Stimulated activated CD4-positive, alpha-beta T cell treated with anti-CD3 and anti-CD28 coated beads, Interleukin-2, amount 100 ng/mL, for 24 hours (primary cell): ENCODE data around the gene CYP4F12.
"Not testable (repeated sequence)": the region's sequence is repeated elsewhere in the genome, so short reads cannot be mapped to it uniquely, and the experiment has no call there.

Experiments used
- DNase-seq, 2 donors: peaks; one replicate each; pipeline ENCODE4 v3.0.0-alpha.2; 2020

The CYP4F12 gene

DNA sequence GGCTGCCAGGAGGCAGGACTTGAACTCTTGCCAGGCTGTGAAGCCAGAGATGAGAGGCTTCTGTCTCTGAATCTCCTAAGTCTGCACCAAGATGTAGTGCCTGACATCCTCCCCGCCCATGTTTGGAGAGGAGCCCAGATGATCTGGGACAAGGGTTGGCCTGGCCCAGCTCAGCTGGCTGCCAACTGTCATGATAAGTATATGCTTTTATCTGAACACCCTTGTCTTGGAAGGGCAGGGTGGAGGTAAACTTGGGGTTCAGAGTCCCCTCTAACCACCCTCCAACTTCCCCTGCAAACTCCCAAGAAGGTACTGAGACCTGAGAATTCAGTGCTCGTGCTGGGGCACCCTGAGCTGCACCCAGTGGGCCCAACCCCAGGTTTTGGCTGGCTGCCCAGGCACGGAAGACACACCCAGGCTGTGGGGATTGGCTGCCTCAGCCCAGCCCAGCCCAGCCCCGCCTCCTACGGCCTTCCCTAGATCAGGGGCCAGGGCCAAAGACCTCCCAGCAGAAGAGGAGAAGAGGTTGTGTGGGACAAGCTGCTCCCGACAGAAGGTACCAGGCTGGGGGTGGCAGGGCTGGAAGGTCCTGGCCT lies at the start of gene CYP4F12:
Gene CYP4F12, plus strand, starts transcription at position 508 of the 596 bp plus-strand sequence. CDS start 443 bp downstream, outside the sequence.
- peak; percentile 20 to 29 for DNase-seq

DNA sequence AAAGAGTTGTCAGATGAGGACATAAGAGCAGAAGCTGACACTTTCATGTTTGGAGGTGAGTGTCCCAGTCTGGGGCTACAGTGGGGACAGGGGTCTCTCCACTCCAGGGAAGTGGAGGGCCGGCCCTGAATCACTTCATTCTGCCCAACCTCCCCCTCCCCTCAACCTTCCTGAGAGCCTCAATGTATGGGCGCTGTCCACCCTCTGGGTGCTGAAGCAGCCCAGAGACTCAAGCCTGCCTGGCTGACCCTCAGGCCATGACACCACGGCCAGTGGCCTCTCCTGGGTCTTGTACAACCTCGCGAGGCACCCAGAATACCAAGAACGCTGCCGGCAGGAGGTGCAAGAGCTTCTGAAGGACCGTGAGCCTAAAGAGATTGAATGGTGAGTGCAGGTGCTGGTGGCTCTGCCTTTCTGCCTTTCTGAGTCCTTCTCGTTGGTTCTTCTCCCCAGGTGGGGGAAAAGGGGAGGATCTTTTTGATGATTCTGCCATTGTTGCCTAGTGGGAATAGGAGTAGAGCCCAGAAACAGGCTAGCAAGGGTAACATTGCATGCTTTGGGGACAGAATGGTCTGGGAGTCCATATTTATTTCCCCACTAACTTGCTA lies 49.1 kb upstream of the CYP4F12 start:
- peak in 1 of 2 donors; percentile 17 for DNase-seq

DNA sequence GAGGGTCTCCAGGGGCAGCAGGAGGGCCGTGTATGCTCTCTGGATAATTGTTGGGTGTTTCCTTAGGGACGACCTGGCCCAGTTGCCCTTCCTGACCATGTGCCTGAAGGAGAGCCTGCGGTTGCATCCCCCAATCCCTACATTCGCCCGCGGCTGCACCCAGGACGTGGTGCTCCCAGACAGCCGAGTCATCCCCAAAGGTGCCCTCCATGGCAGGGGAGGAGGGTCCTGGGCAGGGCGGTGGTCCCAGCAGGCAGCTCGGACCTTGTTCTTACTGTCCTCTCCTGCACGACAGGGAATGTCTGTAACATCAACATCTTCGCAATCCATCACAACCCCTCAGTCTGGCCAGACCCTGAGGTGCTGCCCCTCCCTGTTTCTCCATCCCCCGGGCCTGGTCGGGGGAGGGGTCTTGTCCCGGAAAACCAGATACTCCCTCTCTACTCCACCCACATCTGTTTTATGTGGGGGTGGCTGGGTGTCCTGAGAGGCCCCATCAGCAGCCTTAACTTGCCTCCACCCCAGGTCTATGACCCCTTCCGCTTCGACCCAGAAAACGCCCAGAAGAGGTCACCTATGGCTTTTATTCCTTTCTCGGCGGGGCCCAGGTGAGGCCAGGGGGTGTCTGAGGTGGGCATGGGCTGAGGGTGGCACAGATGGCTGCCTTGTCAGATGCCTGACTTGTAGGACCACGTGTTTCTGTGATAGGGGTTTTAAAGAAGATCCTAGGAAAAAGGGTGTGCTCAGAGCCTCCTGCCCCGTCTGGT lies 44.5 kb upstream of the CYP4F12 start:
- no peak for DNase-seq

GRCh38 chr19:15629003-15629880 lies 43.6 kb upstream of the CYP4F12 start:
- peak; percentile 93 to 95 for DNase-seq

GRCh38 chr19:15631817-15632216 lies 41.1 kb upstream of the CYP4F12 start:
- DNase-seq, result peak in 1 of 2 donors; percentile 9

- no peak for DNase-seq
Observed at GRCh38 chr19:15633082-15633835, 39.6 kb upstream of the CYP4F12 start.

DNA sequence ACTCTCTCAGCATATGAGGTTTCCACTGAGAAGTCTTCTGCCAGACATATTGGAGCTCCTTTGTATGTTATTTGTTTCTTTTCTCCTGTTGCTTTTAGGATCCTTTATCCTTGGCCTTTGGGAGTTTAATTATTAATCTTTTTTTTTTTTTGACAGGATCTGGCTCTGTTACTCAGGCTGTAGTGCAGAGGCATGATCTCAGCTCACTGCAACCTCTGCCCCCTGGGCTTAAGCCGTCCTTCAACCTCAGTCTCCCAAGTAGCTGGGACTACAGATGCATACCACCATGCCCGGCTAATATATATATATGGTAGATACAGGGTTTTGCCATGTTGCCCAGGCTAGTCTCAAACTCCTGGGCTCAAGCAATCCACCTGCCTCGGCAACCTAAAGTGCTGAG lies 38.8 kb upstream of the CYP4F12 start:
- no peak for DNase-seq

GRCh38 chr19:15635016-15635805 lies 37.7 kb upstream of the CYP4F12 start:
- no peak for DNase-seq

DNA sequence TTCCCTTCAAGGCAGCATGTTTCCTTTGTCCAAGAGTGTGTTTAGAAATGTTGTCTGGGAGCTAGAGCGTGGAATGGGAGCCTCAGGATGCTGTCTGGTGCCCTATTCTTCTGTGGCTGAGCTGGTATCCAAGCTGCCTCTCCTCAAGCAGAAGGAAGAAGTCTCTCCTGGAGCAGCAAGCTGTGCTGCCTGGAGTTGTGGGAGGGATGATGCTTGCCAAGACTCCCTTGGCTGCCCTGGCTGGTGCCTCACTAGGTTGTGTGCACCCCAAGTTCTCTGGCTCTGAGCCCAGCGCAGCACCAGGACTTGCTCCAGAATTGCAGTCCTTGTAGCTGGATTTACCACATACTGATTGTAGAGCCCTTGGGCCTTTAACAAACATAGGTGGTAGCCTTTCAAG lies 36.9 kb upstream of the CYP4F12 start:
- DNase-seq, result no peak

- DNase-seq, result peak in 1 of 2 donors; percentile 9
Observed at GRCh38 chr19:15639596-15639995, 33.3 kb upstream of the CYP4F12 start.

DNA sequence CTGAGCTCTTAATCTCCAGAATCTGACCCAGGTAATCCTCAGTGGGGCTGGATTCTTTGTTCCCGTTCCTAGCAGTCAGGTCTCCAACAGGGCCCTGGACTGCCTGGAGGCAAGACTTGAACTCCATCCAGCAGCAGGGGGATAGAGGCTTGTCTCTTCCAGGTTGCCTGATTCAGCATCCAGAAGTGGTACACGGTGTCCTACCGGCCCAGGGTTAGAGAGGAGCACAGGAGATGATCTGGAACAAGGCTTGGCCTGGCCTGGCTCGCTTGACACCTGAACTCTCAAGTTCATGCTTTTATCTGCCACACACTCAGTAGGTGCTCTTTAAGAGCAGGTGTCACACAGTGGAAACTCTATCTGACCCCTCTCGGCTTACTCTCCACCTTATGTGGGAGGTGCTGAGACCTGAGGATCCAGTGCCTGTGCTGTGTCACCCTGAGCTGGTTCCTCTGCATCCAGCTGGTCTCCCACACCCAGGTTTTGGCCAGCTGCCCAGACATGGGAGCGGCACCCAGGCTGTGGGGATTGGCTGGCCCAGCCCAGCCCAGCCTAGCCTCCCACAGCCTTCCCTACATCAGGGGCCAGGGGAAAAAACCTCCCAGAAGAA lies 32.5 kb upstream of the CYP4F12 start, which contains the start of gene CYP4F3:
Gene CYP4F3, plus strand, starts transcription at position 604 of the 610 bp plus-strand sequence. CDS start 519 bp downstream, outside the sequence.
- DNase-seq, result peak in 1 of 2 donors; percentile 11

DNA sequence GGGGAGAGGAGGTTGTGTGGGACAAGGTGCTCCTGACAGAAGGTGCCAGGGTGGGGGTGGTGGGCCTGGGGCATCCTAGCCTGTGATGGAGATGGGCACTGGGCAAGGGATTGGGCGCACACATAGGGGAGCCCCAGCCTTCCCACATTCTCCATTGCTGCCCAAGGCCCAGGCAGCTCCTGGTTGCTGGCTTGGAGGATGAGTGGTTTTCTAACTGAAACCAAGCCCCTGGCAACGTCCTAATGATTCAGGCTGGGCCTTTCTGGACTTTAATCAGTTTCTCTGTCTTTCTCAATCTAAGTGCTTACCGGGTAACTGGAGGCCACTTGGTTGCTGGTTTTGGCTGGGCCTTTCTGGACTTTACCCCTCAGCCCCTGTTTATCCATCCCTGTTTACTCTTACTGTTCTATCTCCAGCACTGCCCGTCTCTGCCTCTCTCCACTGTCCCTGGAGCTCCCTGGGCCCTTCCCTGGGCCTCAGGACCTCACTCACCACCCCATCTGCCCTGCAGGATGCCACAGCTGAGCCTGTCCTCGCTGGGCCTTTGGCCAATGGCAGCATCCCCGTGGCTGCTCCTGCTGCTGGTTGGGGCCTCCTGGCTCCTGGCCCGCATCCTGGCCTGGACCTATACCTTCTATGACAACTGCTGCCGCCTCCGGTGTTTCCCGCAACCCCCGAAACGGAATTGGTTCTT lies 31.8 kb upstream of the CYP4F12 start:
- DNase-seq, result peak in 1 of 2 donors; percentile 6

DNA sequence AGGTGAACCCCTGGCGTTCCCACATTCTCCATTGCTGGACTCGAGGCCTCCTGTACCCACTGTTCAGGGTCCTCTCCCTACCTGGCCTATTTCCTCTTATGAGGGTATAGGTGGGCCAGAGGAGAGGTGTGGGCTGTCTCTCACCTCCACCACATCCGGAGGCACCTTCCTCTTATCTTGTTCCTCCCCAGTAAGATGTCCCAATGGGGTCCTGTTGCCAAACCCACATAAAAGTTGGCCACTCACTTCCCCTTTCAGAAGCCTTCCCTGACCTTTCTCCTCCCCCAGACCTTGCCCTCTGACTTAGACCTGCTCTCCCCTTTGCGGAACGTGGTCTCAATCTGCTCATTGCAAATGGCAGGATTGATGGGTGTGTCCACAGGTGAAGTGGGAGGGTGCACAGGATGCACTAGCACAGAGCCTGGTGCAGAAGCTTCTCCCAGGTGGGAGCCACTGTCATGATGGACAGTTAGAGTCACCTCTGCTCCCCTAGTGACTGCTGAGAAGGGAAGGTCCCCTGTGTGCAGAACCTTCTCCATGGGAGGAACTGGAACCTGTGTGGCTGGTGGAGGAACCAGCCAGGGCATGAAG lies 30.9 kb upstream of the CYP4F12 start:
- DNase-seq, result peak in 1 of 2 donors; percentile 11

DNA sequence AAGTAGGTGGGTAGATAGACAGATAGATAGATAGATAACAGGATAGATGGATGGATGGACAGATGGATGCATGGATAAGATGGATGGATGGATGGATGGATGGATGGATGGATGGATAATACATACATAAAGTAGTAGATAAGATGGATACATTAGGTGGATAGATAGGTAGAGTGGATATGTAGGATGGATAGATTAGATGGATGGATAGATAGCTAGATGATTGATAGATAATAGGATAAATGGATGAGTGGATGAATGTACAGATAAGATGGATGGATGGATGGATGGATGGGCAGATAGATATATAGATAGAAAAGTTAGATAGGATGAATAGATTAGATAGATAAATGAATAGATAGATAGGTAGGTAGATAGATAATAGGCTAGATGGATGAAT lies 30.1 kb upstream of the CYP4F12 start:
- DNase-seq, result no peak

GRCh38 chr19:15643387-15643786 lies 29.5 kb upstream of the CYP4F12 start:
- peak in 1 of 2 donors; percentile 9 for DNase-seq

DNA sequence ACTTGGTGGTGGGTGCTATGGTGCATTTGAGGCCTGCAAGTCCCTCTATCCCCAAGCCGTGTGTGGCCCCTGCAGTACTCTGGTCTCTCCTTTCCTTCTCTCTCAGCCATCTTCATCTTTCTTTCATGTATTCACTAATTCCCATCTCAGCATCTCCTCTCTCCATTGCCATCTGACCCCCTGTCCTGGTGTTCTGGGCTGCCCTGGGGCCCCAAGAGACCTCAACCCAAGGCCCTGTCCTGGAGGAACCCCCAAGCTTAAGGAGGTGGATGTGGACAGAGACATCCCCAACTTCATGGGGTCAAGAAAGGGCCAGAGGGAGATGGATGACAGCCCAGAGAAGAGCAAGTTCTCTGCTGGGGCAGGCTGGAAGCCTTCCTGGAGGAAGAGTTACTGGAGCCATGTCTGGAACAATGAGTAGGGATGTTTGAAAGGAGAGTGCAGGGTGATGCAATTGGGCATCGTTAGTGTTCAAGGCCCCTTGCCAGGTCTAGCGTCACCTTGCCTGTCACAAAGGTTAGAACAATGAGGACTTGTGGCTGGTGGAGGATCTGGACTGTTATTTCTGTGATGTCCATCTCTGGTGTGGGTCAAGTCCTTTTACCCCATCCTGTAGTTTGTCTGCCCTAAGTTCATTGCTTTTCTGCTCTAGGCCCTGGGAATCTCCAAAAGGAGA lies 28.7 kb upstream of the CYP4F12 start:
- DNase-seq, result peak in 1 of 2 donors; percentile 11

DNA sequence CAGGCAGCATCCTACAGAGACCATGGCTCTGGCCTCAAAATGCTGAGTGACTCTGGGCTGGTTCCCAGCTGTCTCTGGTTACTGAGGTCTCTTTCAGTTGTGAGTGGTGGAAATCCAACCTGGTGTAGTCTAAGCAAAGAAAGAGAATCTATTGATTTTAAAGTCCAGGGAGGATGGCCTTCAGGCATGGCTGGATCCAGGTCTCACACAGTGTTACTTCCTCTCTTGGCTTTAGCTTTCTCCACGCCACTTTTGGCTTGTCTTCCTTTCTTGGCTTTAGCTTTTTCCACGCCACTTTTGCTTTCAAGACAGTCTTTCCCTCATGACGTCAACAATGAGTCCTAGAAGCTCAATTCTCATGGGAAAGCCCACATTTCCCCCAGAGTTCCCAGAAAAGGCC lies 28.1 kb upstream of the CYP4F12 start:
- no peak for DNase-seq

- DNase-seq, result no peak
Observed at GRCh38 chr19:15649526-15649925, 23.4 kb upstream of the CYP4F12 start.

DNA sequence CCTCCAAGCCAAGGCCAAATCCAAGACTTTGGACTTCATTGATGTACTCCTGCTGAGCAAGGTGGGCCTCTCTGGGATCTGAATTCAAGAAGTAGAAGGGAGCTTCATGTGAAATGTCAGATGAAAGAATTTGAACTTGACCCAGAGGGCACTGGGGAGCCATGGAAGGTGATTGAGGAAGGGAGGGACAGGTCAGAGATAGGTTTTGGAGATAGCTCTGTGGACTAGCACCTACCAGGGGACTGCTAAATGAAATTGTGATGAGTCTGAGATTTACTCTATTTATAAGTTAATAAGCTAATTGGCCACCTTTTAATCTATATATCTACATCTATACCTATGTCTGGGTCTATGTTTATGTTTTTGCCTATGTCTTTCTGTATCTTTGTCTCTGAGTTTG lies 22.8 kb upstream of the CYP4F12 start:
- DNase-seq, result not testable (repeated sequence)
